Measurements from ENCODE around the gene JSRP1. TPM values are rescaled to one million over a fixed set of nuclear protein-coding genes. Genes with fewer than 3 reads are reported as not detected.

The JSRP1 gene
- total RNA-seq, 2 donors from 2014 or later, result 0.55 to 2.6 TPM

DNA sequence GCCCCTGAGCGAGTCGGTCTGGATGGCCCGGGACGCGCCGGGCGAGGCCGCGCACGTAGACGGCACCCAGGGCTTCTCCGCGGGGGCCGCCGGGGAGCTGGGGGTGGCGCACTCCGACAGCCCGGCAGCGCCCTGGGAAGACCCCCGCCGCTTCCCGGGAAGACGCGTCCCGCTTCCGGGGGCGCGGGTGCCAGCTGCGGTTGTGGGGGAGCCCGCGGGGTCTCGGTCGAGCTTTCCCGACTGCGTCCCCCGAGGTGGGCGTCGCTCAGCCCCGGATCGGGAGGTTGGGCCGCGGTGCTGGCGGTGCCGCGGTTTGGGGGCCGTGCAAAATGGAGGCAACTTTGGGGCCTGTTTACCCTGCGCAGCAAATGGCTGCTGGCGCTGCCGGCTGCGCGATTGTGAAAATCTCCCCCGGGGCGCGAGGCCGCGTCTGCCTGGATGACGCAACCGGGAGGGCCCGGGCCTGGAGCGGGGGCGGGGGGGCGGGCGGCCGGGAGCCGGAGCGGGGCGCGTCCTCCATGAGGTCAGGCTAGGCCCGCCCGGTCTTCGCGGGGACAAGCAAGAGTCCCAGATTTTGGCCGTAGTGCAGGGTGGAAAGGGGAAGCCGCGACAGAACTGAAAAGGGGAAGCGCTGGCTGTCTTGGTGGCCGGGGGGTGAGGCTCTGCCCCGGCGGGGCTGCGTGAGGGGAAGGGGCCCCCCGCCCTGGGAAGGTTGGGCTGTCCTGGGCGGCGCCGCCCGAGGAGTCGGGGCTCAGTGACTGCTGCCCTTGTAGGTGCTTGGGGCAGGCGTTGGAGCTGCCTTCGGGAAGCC lies 14.4 kb upstream of the JSRP1 start:
- intact Hi-C loops (cut with DNase I, micrococcal nuclease), result loop anchor here (5.0 to 10.0 kb wide), 2 partner anchors 113 to 124 kb away; no protein-coding TSS in a partner anchor
- ATAC-seq, result peak; percentile 41
- DNase-seq, result peak; percentile 81 to 82

DNA sequence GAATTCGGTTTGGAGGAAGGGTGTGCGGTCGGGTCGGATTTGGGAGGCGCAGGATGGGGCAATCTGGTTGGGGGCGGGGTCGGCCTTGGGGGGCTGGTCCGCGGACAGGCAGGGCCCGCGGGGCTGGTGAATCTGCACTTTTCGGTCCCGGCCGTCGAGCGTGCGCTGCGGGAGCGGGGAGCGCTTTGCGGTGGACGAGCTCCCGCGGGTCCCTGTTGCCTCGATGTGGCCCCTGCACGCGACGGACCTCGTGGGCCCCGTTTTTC lies 13.9 kb upstream of the JSRP1 start:
- intact Hi-C loops (cut with DNase I, micrococcal nuclease), result loop anchor here (5.0 to 10.0 kb wide), 2 partner anchors 113 to 125 kb away; no protein-coding TSS in a partner anchor
- ATAC-seq, result peak; percentile 9
- DNase-seq, result peak; percentile 61 to 66

DNA sequence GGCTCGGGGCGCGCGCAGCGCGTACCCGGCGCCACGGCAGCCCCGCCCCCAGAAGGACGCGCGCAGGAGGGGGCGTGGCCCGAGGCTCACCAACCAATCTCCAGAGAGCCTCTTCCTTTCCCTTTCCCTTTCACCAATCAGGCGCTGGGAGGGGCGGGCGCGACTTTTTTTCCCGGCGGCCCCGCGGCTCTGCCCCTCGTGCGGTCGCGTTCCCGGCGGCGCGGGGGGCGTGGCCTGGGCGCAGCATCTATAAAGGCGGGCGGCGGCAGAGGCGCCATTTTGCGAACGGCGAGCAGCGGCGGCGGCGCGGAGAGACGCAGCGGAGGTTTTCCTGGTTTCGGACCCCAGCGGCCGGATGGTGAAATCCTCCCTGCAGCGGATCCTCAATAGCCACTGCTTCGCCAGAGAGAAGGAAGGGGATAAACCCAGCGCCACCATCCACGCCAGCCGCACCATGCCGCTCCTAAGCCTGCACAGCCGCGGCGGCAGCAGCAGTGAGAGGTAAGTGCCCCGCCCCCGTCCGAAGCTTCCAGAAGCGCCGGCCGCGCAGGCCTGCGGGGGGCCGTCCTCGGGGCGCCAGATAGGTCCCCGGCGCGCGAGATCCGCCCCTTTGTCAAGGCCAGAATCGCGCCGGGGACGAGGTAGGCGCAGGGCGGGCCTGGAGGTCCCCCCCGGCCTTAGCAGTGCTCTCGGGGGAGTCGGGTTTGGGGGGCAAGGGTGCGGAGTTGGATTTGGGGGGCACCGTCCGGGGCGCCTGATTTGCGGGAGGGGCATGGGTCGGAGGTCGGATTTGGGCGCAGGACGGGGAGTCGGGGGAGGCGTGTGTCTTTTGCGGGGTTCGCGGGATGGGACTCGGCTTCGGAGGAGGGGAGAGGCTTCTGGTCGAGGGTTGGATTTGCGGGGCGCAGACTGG lies 13.3 kb upstream of the JSRP1 start:
- intact Hi-C loops (cut with DNase I, micrococcal nuclease), result loop anchor here (5.0 to 10.0 kb wide), 2 partner anchors 112 to 125 kb away; no protein-coding TSS in a partner anchor
- peak; percentile 97 to 98 for DNase-seq
- peak; percentile 79 for ATAC-seq

DNA sequence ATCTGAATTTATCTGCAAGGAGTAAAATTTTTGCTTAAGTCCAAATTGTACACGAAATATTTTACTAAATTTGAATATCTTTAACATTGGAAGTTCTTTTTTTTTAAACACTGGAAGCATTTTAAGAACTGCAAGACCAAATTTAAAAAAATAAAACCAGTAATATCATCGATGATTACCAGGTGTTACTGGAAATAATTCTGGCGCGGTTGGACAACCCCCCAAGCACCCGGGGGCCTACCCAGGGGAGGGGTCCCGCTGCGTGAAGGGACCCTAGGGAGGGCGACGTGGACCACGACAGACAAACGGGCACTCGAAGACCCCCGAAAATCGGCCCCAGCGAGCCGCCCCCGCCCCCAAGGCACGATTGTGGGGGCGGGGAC lies 12.6 kb upstream of the JSRP1 start:
- intact Hi-C loops (cut with DNase I, micrococcal nuclease), result no loop called here
- no peak for ATAC-seq

DNA sequence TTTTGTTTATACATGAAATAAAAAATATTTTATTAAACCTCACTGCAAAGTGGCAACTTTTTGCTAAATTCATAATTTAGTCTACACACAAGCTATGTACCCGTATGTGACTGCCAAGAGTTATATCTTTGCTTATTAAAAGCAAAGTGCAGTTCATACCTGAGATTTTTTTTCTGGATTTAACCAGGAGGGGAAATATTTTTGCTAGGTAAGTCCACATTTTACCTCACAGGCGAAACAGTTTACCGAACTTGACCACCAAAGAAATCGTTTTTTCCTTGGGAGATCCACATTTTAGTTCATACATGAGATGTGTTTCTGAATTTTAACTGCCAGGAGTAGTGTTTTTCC lies 12.2 kb upstream of the JSRP1 start:
- ATAC-seq (no peak), DNase-seq (no peak)
- intact Hi-C loops (cut with DNase I, micrococcal nuclease), result no loop called here

More for the DNA sequence above, 12.6 kb upstream of the JSRP1 start:
- no peak for DNase-seq

DNA sequence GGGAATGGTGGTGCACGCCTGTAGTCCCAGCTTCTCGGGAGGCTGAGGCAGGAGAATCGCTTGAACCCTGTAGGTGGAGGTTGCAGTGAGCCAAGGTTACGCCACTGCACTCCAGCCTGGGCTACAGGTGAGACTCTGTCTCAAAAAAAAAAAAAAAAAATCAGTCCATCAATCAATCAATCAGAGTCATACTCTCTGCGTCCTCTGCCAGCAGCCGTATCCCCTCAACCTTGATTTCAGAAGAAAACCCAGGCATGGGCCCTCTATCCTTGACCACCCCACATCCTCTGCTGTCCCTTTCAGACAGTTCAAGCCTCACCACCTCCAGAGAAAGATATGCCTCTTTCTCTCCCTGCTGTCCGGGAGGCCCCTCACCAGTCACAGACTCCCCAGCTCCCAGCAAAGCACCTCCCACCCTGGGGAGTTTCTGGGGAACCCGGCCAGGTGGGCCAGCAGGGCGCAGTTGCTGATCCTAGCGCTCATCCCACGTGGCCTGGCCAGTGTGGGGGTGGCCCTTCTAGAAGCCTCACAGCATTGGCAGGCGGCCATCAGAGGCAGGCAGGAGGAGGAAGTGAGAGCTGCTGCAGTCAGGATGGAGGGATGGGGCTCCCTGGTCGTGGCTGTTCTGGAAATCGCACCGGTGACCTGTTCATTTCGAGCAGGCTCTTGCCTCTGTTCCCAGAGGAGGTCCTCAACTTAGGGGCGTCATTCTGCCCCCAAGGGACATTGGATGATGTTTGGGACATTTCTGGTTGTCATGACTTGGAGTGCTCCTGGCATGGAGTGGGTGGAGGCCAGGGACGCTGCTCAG lies 10.2 kb upstream of the JSRP1 start:
- intact Hi-C loops (cut with DNase I, micrococcal nuclease), result no loop called here
- ATAC-seq (peak; percentile 51), DNase-seq (peak; percentile 94 to 97)

DNA sequence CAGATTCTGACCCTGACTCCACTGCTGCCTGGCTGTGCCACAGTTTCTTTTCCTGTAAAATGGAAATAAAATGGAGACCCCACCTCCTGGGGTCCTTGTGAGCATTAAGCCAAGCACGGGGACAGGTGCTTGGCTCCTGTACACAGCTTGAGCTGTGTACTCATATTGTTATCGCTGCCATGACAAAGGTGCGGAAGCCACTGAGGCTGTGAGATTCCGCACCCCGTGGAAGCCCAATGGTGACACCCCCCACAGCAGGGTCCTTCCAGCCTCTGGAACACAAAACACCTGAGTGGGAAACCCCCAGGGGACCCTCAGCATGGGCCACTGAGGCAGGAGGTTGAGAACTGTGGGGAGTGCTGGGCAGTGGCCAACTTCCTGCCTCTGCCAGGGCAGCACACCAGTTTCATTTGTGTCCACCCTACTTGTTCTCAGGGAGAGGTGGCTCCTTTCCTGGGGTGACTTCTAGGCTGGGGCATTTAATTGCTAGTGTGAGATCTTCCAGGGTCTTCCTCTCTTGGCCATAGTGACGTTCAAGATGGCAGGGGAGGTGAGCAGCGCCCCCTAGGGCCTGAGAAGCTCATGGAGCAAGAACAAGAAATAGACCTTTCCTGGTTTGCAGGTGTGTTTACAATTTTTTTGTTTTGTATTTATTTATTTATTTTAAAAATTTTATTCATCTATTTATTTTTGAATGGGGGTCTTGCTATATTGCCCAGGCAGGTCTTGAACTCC lies 5.4 kb upstream of the JSRP1 start:
- peak; percentile 21 for ATAC-seq
- intact Hi-C loops (cut with DNase I, micrococcal nuclease), result no loop called here
- peak in 1 of 2 donors; percentile 76 for DNase-seq

DNA sequence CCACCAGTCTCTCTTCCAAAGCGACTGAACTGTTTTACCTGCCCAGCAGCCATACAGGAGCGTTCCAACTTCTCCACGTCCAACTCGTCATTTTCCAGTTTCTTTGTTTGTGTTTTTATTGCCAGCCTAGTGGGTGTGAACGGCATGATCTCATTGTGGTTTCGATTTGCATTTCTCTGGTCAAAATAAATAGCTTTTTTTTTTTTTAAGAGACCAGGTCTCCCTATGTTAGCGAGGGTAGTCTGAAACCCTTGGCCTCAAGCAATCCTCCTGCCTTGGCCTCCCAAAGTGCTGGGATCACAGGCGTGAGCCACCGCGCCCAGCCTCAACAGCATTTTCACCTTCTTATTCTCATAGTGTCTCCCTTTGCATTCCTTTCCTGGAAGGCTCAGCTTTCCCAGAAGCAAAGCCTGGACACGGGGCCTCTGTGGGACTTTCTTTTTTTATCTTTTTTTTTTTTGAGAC lies 4.2 kb upstream of the JSRP1 start:
- intact Hi-C loops (cut with DNase I, micrococcal nuclease), result no loop called here
- DNase-seq, result no peak
- ATAC-seq, result peak; percentile 81

DNA sequence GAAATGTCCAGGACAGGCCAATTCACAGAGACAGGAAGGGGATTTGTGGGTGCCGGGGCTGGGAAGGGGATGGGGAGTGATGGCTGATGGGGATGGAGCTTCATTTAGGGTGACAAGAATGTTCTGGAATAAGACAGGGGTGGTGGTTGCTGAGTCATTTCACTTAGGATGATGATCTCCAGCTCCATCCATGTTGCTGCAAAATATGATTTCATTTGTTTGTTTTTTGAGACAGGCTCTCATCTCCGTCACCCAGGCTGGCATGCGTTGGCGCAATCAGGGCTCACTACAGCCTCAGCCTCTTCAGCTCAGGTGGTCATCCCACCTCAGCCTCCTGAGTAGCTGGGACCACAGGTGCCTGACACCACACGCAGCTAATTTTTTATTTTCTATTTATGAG lies 3.1 kb upstream of the JSRP1 start:
- DNase-seq (no peak), ATAC-seq (no peak)
- intact Hi-C loops (cut with DNase I, micrococcal nuclease), result no loop called here

DNA sequence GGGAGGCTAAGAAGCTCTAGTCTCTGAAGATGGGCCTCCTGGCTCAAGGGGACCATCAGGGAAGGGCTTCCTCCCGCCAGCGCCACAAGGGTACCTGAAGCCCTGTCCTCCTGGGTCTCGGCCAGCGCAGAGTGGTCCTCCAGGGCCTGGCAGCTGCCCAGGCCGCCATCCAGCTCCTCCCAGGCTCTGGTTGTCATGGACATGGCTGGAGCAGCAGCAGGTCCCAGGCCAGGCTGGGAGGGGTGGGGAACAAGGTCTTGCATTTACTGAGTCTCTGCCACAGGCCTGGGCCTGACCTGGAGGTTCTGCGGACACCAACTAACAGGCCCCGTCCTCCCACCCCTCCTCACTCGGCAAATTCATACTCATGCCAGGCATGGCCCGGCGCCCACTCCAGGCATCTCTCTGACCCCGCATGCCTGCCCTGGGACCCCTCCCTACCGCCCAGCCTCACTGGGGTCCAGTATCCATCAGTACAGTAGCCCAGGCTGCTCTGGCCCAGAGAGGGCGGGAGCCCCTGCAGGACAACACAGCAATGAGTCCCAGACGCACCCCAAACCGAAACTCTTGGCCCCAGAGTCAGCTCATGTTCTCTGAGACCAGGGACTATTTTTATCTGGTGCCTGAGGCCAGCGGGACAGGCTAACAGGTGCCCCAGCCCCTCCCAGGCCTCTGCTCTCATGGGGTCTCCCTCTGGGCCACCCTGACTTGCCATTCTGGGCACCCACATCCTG lies 938 bp downstream of the JSRP1 start:
- DNase-seq (no peak), ATAC-seq (no peak)
- intact Hi-C loops (cut with DNase I, micrococcal nuclease), result no loop called here

DNA sequence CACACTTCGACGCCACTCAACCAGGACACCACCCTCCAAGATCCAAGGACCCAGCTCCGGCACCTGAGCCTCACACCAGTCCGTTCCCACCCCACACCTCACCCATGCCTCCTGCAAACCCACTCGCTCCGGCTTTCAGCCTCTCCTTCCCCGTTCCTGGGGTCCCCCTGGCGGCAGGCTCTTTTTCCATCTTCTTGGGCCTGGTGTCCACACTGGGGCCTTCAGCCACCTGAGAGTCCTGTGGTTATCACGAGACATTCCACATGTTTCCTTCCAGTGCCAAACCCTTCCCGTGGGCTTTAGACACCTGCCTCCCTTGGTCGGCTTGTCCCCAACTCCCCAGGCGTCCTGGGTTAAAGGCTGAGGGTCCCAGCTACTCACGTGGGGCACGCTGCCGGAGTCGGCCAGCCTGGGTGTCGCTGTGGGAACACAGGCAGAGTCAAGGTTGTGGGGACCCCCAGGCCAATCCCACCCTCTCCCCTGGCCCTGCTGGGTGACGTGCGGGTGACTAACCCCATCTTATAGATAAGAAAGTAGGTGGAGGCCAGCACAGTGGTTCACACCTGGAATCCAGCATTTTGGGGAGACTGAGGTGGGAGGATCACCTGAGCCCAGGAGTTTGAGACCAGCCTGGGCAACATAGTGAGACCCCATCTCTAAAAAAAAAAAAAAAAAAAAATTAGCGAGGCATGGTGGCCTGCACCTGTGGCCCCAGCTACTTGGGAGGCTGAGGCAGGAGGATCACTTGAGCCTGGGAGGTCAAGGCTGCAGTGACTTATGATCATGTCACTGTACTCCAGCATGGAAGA lies 1.9 kb downstream of the JSRP1 start:
- no peak for DNase-seq
- intact Hi-C loops (cut with DNase I, micrococcal nuclease), result no loop called here
- no peak for ATAC-seq

DNA sequence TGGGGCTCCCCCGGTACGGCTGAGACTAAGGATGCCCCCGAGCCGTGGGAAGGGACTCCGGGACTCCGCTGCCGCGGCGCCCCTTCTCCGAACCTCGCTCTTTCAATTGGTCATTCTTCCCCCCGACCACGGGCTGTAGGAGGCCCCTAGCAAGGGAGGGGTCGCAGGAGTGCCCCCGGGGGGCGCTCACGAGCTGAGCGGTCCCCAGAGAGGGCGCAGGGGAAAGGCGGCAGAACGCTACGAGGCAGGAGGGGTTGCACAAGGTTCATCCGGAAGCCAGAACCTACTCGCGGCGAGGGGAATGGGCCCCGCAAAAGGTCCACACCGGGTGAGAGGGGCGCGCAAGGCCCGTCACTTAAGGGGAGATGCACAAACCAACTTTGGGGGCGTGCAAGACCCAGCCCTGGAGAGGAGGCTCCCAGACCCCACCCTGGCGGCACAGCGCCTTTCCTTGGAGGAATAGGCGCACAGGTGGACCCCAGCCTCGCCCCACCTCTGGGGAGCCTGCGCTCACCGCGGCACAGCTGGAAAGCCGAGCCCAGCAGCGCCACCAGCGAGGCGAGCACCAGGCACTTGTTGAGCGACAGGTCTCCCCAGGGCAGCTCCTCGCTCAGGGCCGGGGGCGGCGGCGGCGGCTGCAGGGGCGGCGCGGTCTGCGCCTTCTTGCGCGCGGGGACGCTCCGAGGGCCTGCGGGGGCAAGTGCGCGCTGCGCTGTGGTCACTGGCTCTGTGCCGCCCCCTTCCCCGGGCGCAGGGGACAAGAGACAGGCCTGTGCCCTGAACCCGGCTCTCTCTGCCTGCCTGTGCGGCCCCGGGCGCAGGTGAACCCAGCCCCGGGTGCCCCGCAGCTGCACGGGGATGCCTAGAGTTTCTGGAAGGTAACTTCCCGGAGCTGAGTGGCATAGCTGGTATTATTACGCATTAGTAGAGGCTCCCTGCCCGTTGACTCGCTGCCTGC lies 2.8 kb downstream of the JSRP1 start:
- ATAC-seq, result no peak
- no peak for DNase-seq
- intact Hi-C loops (cut with DNase I, micrococcal nuclease), result no loop called here

DNA sequence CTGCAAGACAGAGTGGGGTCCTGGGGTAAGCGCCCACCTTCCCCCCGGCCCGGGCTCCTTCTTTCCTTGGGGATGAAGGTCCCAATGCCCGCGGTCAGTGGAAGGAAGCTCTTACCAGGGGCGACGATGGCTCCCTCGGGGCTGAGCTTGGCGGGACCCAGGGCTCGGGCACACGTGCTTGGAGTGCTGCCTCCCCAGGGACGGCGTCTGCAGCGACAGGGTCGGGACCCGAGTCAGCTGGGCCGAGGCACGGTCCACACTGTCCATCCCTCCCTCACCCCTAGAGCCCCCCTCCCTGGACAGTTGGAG lies 3.5 kb downstream of the JSRP1 start:
- ATAC-seq (no peak), DNase-seq (no peak)
- intact Hi-C loops (cut with DNase I, micrococcal nuclease), result no loop called here

DNA sequence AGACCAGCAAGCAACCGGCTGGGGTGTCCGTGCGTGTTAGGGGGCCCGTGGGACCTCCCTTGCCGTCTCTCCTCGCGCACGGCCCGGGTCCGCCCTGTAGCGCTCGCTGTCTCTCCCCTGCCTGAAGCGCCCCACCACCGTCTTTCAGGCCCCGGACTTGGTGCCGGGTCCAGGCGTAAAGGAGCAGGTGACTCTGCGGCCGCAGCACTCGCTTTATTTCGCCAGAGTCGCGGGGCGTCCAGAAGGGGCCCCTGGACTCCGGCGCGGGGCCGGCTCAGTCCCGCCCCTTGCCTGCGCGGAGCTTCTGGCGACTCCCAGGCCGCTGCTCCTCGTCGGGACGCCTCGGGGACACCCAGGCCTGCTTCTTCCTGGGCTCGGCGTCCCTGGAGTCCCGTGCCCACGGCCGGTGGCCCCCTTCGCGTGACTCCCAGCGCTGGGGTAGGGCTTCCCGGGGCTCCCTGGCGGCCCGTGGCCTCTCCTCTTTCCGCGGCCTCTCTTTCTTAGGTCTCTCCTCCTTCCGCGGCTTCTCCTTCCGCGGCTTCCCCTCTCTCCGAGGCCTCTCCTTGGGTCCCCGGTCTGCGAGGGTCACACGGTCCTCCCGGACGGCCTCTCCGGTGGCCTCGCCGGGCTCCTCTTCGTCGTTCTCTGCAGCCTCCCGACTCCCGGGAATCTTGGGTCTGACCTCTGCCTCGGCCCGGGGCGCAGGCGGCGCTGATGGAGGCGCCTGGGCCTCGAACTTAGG lies 4.0 kb downstream of the JSRP1 start:
- DNase-seq (no peak), ATAC-seq (no peak)
- intact Hi-C loops (cut with DNase I, micrococcal nuclease), result no loop called here

All from left colon (tissue), 2 donors.